OCI-LY1 (cell line): Measurements from ENCODE around the gene GPAM.

Experiments used
- EZH2 ChIP-seq: fragments of 200-600 bp; sonication (generic), shearing (Covaris generic); IDR thresholded peaks from 2 replicates; pipeline ENCODE4 v1.8.0; 2017; ENCODE audit warnings: borderline replicate concordance, mixed run types, mild to moderate bottlenecking, antibody characterized with exemption, low read length, moderate library complexity, mixed read lengths
- TF ChIP-seq, protein P1 (sequence below): fragments of 200-600 bp; sonication (generic), shearing (Covaris generic); IDR thresholded peaks from 2 replicates; pipeline ENCODE4 v1.5.1; 2017; ENCODE audit warnings: mild to moderate bottlenecking, antibody characterized with exemption, low read length, moderate library complexity, mixed read lengths

DNA sequence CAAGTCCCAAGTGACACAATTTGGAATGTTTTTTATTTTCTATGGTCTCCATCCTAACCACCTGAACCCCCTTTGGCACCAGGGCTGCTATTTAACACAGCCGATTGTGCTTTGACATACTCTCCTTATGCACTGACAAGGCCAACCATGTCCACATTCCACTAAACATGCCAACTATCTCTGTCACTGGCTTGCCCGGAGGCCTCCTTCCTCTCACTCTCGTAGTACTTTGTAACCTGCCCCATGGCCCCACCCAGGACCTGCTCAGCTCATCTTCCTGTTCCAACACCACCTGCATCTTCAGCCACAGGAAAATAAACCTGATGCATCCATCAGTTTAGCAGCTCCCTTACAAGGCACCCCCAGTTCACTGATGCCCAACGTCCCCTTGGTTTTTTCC lies 63.1 kb downstream of the GPAM start:
- TF ChIP-seq, protein P1, sequence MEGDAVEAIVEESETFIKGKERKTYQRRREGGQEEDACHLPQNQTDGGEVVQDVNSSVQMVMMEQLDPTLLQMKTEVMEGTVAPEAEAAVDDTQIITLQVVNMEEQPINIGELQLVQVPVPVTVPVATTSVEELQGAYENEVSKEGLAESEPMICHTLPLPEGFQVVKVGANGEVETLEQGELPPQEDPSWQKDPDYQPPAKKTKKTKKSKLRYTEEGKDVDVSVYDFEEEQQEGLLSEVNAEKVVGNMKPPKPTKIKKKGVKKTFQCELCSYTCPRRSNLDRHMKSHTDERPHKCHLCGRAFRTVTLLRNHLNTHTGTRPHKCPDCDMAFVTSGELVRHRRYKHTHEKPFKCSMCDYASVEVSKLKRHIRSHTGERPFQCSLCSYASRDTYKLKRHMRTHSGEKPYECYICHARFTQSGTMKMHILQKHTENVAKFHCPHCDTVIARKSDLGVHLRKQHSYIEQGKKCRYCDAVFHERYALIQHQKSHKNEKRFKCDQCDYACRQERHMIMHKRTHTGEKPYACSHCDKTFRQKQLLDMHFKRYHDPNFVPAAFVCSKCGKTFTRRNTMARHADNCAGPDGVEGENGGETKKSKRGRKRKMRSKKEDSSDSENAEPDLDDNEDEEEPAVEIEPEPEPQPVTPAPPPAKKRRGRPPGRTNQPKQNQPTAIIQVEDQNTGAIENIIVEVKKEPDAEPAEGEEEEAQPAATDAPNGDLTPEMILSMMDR: no peak
- TF ChIP-seq EZH2: no peak
